ENCODE data around the gene WFDC11.
"Not testable (repeated sequence)": the region's sequence is repeated elsewhere in the genome, so short reads cannot be mapped to it uniquely, and the experiment has no call there.

WFDC11 gene

DNA sequence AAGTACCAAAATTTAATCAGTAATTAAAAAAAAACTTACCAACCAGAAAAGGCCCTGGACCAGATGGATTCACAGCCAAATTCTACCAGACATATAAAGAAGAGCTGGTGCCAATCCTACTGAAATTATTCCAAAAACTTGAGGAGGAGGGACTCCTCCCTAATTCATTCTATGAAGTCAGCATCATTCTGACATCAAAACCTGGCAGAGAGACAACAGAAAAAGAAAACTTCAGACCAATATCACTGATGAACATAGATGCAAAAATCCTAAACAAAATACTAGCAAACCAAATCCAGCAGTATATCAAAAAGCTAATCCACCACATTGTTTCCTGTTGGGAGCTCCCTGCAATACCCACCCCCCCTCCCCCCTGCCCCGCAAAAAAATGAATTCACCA is at the start of gene WFDC11:
TSS of gene WFDC11 (minus strand) at position 101 of the 400 bp plus-strand sequence. CDS start 19,639 bp downstream, outside the sequence.
- no peak for DNase-seq (ENCODE audit: low read depth)

DNA sequence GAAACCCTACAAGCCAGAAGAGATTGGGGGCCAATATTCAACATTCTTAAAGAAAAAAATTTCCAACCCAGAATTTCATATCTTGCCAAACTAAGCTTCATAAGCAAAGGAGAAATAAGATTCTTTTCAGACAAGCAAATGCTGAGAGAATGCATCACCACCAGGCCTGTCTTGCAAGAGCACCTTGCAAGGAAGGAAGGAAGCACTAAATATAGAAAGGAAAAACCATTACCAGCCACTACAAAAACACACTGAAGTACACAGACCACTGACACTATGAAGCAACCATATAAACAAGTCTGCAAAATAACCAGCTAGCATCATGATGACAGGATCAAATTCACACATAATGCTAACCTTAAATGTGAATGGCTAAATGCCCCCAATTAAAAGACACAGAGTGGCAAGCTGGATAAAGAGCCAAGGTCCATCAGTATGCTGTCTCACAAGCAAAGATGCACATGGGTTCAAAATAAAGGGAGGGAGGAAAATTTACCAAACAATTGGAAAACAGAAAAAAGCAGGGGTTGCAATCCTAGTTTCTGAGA is 46.2 kb upstream of the WFDC11 start:
- DNase-seq (ENCODE audit: low read depth): not testable (repeated sequence)

DNA sequence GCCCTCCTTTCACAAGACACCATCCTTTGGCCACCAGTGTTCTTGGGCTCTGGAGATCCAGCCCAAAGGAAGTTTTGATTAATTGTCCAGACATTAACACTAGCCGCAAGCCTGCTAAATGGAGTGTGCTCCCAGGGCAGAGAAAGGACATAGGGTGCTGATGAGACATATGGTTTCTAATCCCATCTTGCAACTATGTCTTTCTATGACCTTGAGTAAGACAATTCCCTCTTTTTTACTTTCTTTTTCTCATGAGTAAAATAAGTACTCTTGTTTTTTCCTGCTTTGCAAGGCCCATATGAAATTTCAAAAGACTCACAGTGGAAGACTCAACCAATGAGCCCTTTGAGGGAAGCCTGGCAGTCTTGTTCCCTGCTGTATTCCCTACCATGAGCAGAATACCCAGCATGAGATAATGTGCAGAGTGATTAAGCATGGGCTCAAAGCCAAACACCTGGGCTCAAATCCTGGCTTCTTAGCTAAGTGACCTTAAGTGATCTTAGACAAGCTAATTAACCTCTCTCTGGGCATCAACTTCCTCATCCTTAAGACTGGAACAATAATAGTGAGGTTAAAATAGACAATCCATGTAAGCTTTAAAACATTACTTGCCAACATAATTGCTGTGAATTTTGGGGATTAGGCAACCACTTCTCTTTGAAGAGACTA is 35.1 kb upstream of the WFDC11 start, which contains the start of gene WFDC10B:
TSS of gene WFDC10B (minus strand) at position 51 of the 669 bp plus-strand sequence. CDS start 19,027 bp downstream, outside the sequence.
- no peak for DNase-seq (ENCODE audit: low read depth)

DNA sequence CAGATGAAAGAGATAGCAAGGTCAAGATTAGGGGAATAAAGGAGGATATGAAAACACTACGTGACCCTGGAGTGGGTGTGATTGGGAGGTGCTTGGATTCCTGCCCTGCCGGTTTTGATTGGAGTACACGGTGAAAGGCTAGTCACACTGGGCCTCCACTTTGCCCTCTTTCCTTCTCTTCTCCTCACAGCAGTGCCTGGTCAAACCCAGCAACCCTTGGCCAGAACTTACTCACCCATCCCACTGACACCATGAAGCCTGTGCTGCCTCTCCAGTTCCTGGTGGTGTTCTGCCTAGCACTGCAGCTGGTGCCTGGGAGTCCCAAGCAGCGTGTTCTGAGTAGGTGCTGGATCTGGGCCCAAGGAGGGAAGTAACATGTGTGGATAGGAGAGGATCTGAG is 31.8 kb upstream of the WFDC11 start, which contains the start of gene WFDC13:
TSS of gene WFDC13 (plus strand) at position 166 of the 400 bp plus-strand sequence. CDS start at position 252, 86 bp downstream.
- DNase-seq (ENCODE audit: low read depth): no peak

DNA sequence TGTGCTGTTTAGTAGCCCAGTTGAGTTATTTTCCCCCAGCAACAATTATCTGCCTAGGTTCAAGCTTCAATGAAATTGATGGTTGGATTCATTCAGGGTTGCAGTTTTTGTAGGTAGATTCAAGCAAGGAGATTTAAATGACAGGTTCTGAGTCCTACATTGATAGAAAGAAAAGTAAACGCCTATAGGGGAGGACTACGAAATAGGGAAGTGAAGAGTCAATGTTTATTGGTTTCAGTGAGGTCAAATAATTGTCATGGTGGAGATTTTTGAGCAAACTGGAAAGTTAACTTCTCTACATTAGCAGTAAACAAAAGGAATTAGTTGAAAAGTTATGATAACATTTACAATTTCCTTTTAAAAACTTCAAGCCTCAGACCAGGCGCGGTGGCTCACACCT is 31.1 kb upstream of the WFDC11 start:
- DNase-seq (ENCODE audit: low read depth): no peak

DNA sequence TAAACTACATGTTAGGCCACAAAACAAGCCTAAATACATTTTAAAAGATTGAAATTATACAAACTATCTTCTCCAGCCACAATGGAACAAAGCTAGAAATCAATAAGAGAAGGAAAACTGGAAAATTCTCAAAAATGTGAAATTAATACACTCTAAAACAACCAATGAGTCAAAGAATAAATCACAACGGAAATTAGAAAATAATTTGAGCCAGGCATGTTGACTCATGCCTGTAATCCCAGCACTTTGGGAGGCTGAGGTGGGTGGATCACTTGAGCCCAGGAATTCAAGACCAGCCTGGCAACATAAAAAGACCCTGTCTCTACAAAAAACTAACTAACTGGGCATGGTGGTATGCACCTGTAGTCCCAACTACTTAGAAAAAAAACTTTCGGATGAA is 25.5 kb upstream of the WFDC11 start:
- DNase-seq (ENCODE audit: low read depth): no peak

DNA sequence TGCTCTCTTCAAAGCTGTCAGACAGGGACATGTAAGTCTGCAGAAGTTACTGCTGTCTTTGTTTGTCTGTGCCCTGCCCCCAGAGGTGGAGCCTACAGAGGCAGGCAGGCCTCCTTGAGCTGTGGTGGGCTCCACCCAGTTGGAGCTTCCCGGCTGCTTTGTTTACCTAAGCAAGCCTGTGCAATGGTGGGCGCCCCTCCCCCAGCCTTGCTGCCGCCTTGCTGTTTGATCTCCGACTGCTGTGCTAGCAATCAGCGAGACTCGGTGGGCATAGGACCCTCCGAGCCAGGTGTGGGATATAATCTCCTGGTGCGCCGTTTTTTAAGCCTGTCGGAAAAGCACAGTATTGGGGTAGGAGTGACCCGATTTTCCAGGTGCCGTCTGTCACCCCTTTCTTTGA is 23.3 kb upstream of the WFDC11 start:
- not testable (repeated sequence) for DNase-seq (ENCODE audit: low read depth)

DNA sequence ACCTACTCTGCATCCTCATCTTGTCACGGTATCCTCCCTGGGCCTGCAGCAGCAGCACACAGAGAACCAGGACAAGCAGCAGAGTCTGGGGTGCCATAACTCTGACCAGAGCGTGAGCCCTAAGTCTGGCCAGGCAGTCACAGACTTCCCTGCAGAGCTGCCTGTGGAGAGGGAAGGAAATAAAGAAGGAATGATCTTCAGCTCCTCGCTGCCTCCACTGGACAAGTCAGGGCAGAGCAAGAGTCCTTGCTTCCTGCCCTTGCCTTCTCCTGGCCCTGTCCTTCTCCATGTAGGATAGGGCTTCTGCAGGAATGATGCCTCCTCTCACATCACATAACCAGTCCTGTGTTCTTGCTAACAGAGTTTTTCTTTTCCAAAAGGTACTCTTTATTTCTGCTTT is 15.9 kb upstream of the WFDC11 start:
- no peak for DNase-seq (ENCODE audit: low read depth)

DNA sequence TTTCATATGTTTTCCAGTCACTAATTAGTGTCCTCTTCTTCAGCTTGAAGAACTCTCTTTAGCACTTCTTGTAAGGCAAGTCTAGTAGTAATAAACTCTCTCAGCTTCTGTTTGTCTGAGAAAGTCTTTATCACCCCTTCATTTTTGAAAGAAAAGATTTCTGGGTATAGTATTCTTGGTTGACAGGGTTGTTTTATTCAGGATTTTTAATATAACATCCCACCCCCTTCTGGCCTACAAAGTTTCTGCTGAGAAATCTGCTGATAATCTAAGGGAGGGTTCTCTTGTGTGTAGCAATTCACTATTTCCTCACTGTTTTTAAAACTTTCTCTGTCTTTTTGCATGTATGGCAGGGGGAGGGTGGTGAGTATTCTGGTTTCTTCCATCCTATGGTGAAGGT is 9.6 kb upstream of the WFDC11 start:
- DNase-seq (ENCODE audit: low read depth): no peak

DNA sequence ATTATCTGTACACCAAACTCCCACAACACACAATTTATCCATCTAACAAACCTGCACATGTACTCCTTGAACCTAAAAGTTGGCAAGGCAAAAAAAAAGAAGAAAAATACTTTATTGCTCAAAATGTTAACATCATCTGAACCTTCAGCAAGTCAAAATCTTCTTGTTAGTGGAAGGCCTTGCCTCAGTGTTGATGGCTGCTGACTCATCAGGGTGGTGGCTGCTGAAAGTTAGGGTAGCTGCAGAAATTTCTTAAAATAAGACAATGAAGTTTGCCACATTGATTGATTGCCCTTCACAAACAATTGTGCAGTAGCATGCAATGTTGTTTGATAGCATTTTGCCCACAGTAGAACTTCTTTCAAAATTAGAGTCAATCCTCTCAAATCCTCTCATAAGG is 2.7 kb upstream of the WFDC11 start:
- DNase-seq (ENCODE audit: low read depth): no peak

DNA sequence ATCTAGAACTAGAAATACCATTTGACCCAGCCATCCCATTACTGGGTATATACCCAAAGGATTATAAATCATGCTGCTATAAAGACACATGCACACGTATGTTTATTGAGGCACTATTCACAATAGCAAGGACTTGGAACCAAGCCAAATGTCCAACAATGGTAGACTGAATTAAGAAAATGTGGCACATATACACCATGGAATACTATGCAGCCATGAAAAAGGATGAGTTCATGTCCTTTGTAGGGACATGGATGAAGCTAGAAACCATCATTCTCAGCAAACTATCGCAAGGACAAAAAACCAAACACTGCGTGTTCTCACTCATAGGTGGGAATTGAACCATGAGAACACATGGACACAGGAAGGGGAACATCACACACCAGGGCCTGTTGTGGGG is 13.0 kb downstream of the WFDC11 start:
- not testable (repeated sequence) for DNase-seq (ENCODE audit: low read depth)

DNA sequence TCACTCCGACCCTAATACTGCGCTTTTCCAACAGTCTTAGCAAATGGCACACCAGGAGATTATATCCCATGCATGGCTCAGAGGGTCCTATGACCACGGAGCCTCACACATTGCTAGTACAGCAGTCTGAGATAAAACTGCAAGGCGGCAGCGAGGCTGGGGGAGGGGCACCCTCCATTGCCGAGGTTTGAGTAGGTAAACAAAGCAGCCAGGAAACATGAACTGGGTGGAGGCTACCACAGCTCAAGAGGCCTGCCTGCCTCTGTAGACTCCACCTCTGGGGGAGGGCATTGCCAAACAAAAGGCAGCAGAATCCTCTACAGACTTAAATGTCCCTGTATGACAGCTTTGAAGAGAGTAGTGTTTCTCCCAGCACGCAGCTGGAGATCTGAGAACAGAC is 18.3 kb downstream of the WFDC11 start:
- not testable (repeated sequence) for DNase-seq (ENCODE audit: low read depth)

DNA sequence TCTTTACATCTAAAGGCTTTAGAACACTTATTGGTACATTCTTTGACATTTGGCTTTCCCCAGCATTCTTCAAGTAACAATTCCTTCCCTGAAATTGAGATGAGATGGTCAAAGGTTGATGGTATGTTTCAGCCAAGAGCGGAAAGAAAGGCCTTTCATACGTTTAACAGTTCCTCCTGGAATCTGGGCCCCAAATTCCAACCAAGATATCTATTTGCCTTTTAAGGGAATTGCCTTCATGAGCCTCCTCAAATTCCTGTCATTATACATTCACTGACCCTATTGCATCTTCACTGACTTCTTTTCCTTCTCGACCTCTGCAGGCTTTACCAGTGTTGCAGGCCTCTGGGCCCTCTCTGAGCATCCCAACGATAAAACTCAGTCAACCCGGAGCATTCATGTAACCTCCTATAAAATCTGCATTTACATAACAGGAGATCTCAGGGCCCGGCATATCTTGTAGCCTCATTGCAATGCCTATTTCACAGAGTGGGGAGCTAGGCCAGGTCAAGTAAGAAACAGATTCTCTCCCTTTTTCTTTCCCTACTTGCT is 20.7 kb downstream of the WFDC11 start:
- no peak for DNase-seq (ENCODE audit: low read depth)

DNA sequence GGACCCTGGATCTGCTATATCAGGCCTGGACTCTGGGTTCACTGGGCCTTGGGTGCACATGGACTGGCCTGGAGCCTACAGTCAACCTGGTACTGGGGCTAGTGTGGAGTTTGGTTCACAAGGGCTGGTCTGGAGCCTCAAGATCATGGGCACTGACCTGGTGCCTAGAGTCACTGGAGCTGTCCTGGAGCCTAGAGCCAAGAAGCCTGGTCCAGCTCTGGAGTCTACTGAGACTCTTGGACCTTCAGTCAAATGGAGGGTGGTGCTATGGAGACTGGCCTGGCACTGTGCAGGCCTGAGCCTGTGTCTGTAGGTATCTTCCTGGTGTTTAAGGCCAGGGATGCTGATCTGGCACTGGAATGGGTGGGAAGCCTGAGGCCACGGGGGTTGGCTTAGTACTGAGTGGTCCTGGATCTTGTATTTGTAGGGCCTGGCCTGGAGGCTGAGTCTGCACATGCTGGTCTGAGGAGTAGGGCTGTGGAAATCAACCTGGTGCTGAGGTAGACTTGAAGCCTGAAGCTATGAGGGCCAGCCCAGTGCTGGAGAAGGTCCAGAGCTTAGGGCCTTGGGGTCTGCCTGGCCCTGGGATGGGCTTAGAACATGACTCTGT is 22.5 kb downstream of the WFDC11 start:
- DNase-seq (ENCODE audit: low read depth): no peak

DNA sequence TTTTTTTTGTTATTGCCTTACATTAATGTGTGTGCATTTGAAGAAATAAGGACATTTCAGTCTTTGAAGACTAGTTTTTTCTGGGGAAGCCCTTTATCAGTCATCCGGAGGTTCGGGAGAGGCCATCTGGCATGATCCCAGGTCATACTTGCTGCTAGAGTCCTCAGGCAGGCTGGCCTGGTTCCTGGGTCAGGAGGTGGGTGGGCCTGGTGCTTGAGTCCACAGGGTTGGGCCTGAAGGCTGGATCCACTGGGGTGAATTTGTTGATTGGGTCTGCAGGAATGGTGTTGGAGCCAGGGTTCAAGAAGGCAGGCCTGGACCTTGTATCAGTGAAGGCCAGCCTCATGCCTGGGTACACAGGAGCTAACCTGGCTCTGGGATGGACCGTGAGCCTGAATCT is 23.2 kb downstream of the WFDC11 start:
- DNase-seq (ENCODE audit: low read depth): no peak

DNA sequence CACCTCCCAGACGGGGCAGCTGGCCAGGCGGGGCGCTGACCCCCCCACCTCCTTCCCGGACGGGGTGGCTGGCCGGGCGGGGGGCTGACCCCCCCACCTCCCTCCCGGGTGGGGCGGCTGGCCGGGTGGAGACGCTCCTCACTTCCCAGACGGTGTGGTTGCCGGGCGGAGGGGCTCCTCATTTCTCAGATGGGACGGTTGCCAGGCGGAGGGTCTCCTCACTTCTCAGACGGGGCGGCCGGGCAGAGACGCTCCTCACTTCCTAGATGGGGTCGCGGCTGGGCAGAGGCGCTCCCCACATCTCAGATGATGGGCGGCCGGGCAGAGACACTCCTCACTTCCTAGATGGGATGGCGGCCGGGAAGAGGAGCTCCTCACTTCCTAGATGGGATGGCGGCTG is 24.2 kb downstream of the WFDC11 start:
- not testable (repeated sequence) for DNase-seq (ENCODE audit: low read depth)

DNA sequence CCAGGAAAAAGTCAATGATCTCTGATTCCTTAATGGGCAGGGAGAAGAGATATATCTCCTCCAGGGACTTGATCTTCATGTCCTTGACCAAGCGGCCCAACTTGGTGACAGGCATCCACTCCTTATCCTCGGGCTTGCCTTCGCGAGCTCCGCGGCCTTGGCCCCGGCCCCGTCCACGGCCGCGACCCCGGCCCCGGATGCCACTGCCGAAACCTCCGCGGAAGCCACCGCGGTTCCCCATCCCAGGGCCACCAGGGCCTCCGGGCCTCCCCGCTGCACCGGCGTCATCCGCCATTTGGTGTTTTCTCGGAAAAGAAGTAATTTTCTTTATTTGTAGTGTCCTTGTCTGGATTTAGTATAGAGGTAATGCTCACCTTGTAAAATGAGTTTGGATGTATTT is 29.0 kb downstream of the WFDC11 start:
- DNase-seq (ENCODE audit: low read depth): not testable (repeated sequence)

DNA sequence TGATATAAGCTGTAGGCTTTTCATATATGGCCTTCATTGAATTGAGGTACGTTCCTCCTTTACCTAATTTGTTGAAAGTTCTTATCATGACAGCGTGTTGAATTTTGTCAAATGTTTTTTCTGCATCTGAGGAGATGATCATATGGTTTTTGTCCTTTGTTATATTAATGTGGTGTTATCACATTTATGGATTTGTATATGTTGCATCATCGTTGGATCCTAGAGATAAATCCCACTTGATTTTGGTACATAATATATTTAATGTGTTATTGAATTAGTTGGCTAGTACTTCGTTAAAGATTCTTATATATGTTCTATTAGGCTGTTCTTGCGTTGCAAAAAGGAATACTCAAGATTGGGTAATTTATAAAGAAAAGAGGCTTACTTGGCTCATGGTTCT is 30.4 kb downstream of the WFDC11 start:
- DNase-seq (ENCODE audit: low read depth): no peak

DNA sequence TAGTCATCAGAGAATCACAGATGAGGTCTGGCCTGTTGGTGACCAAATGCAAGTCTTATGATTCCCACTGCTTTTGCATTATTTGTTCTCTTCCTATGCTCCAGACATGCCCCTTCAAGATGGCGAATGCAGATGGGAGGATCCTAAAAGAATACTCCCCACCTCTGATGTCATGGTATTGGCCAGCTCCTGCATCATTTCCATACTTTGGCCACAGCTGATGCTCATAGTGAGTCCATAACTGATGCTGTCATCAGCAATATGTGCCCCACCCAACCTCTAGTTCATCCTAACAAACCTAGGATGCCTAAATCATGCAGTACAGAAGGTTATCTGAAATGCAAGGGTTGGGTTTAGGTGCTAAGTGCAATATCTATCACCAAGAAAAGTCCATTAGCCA is 33.5 kb downstream of the WFDC11 start:
- DNase-seq (ENCODE audit: low read depth): no peak

DNA sequence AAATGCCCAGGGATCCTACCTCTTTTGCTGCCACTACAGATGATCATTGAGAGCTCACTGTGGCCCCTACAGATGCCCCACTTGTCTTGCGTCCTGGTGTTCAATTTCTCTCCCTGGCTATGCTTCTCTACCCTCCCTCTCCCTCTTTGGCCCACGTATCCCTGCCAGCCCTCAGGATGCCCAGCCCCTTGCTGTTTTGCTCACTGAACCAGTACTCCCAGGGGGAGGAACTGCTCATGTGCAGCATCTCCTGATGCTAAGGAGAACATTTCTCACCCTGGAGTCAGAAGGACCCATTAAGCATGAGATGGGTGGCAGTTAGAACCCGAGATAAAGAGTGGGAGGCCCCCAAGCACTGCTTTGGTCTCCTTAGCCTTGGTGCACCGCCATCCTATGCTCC is 38.9 kb downstream of the WFDC11 start, which contains the start of gene WFDC9:
TSS of gene WFDC9 (minus strand) at position 101 of the 400 bp plus-strand sequence. CDS start 21,103 bp downstream, outside the sequence.
- no peak for DNase-seq (ENCODE audit: low read depth)

DNA sequence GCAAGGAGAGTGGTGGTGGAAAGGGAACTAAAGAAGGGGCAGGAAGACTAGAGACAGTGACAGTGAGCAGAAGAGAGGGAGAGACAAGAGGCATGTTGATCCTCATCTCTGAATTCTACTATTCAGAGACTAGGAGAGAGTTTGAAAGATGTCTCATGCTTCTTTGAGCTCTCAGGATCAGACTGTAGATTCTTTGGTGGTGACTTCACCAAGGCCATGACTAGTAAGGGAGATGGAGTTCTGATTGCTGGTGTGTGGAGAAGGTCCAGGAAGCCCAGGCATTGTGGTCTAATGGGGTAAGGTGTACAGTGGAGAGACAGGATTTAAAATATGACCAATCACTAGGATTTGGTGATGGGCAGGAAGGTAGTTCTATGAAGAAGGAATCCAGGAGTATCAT is 39.7 kb downstream of the WFDC11 start:
- DNase-seq (ENCODE audit: low read depth): peak; percentile 2

DNA sequence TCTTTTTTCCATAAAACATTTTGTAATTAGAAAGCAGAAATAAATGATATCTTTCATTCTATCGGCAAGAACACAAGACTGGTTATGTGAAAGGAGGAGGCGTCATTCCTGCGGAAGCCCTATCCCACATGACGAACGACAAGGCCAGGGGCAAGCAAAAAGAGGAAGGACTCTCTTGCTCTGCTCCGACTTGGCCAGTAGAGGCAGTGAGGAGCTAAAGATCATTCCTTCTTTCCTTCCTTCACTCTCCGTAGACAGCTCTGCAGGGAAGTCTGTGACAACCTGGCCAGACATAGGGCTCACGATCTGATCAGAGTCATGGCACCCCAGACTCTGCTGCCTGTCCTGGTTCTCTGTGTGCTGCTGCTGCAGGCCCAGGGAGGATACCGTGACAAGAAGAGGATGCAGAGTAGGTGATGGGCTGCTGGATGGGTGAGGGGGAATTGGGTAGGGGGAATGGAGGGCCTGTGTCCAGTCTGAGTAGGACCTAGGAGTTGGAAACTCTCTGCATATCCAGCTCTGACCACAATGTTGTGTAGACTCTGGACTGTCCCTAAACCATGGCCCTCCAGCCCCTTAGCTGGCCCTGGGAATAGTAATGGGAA is 40.4 kb downstream of the WFDC11 start, which contains the start of gene WFDC10A:
TSS of gene WFDC10A (plus strand) at position 244 of the 605 bp plus-strand sequence. CDS start at position 319, 75 bp downstream.
- peak; percentile 4 for DNase-seq (ENCODE audit: low read depth)

Measured in GM04503 (cell line).